Brain microvascular endothelial cell (primary cell): ENCODE data around the gene RPL27A.
"Not testable (repeated sequence)": the region's sequence is repeated elsewhere in the genome, so short reads cannot be mapped to it uniquely, and the experiment has no call there.

ENCODE experiments used
- DNase-seq: peaks from one replicate; pipeline ENCODE4 v3.0.0-alpha.2; 2020
- H3K27ac ChIP-seq: fragments of 250-450 bp; sonication (Bioruptor Pico); 2 replicates; pipeline ENCODE4 v1.5.1; 2020; ENCODE audit warnings: mild to moderate bottlenecking, moderate library complexity
- H3K27me3 ChIP-seq: fragments of 250-450 bp; sonication (Bioruptor Pico); replicated peaks from 2 replicates; pipeline ENCODE4 v1.5.1; 2020; ENCODE audit warnings: mild to moderate bottlenecking
- H3K36me3 ChIP-seq: fragments of 250-450 bp; sonication (Bioruptor Pico); replicated peaks from 2 replicates; pipeline ENCODE4 v1.5.1; 2020; ENCODE audit warnings: mild to moderate bottlenecking
- H3K4me3 ChIP-seq: 2 replicates; pipeline ENCODE4 v1.5.1; 2011; ENCODE audit warnings: low read depth, mild to moderate bottlenecking, control low read depth, low read length, moderate library complexity
- in situ Hi-C: cut with HindIII; loops from 2 replicates; pipeline ENCODE4 v1.10.0; 2017; ENCODE audit warnings: low sequenced_read_pairs, low pct_ligation_motif_present
- TF ChIP-seq, protein P1 (sequence below): IDR thresholded peaks from 2 replicates; pipeline ENCODE4 v1.5.1; 2011; ENCODE audit warnings: low read depth, mild to moderate bottlenecking, moderate library complexity, low read length, control low read depth, inconsistent platforms; ENCODE audit errors: missing control alignments

RPL27A gene

DNA sequence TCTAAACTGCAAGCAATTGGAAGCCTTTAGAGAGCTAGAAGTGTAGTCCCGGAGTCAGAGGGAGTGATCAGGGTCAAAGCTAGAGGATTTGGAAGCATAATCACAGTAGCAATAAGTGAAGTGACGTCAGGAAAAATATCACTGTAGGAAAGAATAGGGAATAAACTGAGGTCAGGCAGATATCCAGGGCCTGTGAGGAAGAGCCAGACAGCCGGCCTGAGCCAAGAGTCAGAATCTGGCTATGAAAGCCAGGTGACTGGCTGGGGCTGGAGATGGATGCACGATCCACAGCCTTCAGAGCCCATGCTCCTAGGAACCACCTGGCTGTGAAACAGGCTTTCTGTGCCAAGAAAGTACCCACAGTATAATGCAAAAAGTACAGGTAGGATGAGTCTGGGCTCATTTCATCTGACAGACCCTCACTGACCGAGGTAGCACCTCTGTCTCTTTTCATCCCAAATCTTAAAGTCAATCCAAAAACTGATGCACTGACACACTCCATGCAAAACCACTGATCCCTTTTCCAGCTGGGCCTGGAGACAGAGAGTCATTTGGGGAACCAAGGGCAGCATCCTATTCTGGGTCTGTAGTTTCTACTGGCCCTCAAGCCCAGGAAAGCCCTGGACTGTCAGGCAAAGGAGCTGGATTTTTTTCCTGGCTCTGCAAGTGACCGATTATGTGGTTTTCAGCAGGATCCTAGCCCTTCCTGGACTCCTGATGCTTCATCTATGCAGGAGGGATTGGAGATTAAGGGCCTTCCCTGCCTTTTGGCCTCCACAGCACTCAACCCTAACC, 21.4 kb upstream of the RPL27A start:
- in situ Hi-C loops: no loop called here
- H3K36me3 ChIP-seq: no peaks in the 10 kb centered on the region

DNA sequence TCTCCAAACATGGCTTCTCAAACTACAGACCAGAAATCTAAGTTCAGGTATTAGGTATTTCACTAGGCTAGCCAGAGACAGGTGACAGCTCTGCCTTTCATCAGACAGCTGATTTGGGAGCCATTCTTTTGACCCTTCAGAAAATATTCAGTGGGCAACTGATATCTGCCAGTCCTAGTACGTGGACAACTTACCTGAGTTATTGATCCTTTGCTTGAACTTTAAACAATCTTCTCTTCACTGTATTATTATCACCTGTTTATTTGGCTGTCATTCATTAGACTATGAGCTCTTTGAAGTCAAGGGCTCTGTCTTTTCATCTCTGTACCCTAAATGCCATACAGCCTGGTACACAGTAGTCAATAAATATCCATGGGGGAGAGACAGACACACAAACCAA, 17.4 kb upstream of the RPL27A start:
- no peak for DNase-seq
- Histone ChIP-seq H3K4me3 (no peak overlapping the region), H3K27ac (no peak overlapping the region), H3K27me3 (no peaks in the 10 kb centered on the region), H3K36me3 (no peaks in the 10 kb centered on the region)
- in situ Hi-C loops: no loop called here
- TF ChIP-seq, protein P1, sequence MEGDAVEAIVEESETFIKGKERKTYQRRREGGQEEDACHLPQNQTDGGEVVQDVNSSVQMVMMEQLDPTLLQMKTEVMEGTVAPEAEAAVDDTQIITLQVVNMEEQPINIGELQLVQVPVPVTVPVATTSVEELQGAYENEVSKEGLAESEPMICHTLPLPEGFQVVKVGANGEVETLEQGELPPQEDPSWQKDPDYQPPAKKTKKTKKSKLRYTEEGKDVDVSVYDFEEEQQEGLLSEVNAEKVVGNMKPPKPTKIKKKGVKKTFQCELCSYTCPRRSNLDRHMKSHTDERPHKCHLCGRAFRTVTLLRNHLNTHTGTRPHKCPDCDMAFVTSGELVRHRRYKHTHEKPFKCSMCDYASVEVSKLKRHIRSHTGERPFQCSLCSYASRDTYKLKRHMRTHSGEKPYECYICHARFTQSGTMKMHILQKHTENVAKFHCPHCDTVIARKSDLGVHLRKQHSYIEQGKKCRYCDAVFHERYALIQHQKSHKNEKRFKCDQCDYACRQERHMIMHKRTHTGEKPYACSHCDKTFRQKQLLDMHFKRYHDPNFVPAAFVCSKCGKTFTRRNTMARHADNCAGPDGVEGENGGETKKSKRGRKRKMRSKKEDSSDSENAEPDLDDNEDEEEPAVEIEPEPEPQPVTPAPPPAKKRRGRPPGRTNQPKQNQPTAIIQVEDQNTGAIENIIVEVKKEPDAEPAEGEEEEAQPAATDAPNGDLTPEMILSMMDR: no peak

More for the DNA sequence above, 21.4 kb upstream of the RPL27A start:
- Histone ChIP-seq H3K27ac (no peak overlapping the region), H3K4me3 (no peak overlapping the region), H3K27me3 (no peaks in the 10 kb centered on the region)
- TF ChIP-seq, protein P1: no peak
- DNase-seq: no peak

DNA sequence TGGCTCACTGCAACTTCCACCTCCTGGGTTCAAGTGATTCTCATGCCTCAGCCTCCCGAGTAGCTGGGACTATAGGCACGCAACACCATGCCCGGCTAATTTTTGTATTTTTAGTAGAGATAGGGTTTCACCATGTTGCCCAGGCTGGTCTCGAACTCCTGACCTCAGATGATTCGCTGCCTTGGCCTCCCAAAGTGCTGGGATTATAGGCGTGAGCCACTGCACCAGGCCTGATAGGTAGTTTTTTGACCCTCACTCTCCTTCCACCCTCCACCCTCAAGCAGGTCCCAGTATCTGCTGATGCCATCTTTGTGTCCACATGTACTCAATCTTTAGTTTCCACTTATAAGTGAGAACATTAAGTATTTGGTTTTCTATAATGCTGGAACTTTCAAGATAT, 12.5 kb upstream of the RPL27A start:
- in situ Hi-C loops, H3K36me3 ChIP-seq, H3K27me3 ChIP-seq, H3K4me3 ChIP-seq: not testable (repeated sequence)
- H3K27ac ChIP-seq: peak overlapping the region; percentile 82
- peak; percentile 28 for DNase-seq

DNA sequence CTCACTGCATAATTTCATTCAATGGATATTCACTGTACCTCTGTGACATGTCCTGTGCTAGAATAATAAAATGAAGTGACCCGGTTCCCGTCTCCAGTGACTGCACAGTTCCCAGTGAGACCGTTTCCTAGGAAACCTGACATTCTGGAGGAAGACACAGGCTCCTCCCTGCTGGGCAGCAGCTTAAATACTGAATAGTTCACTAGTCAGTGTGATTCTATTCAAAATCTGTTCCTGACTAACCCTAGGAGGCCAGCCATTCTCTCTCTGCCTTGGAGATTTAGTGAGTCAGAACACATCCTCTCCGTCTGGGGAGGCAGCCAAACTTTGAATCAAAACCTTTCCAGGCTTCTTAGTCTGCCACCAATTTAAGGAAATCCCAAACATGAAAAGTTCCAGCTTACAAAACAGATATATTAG, 11.4 kb upstream of the RPL27A start:
- TF ChIP-seq, protein P1: no peak
- in situ Hi-C loops: no loop called here
- Histone ChIP-seq H3K4me3 (no peak overlapping the region), H3K27ac (peak overlapping the region; percentile 82), H3K27me3 (no peaks in the 10 kb centered on the region), H3K36me3 (no peaks in the 10 kb centered on the region)
- peak; percentile 95 for DNase-seq

DNA sequence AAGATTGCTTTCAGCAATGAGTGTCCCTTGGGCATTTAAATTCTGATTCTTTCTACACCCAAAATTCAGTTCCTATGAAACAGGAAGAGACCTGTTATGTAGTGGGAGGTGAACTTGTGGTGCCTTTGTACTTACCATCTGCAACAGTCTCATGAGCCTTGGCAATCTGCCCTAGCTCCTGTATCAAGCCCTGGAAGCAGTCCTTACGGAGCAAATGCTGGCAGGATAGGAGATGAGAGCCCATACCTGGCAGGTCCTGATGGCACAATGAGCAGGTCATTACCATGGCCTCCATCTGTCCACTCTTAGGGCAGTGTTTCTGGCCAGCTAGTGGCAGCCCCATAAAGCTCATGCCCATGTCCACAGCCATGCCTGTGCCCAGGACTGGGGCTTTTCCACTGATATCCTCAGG, 10.9 kb upstream of the RPL27A start:
- no peaks in the 10 kb centered on the region for H3K36me3 ChIP-seq
- in situ Hi-C loops: no loop called here
- H3K27ac ChIP-seq: peak overlapping the region; percentile 82
- peak; percentile 80 for DNase-seq
- TF ChIP-seq, protein P1: no peak
- H3K4me3 ChIP-seq: no peak overlapping the region
- H3K27me3 ChIP-seq: no peaks in the 10 kb centered on the region

DNA sequence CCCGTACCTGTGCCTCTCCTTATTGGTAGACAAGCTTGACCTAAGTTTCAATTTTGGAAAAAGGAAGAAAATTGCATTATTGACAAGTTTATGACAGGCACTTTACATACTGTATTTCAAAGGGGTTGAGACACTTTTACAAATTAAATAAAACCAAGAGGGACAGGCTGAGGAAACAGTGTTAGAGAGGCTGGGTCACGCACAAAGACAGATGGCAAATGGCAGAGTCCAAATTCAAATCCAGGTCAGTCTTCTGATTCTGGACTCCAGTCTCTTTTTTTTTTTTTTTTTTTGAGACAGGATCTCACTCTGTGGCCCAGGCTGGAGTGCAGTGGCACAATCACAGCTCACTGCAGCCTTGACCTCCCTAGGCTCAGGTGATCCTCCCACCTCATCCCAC, 10.2 kb upstream of the RPL27A start:
- Histone ChIP-seq H3K27ac (peak overlapping the region; percentile 82), H3K27me3 (no peaks in the 10 kb centered on the region), H3K4me3 (no peak overlapping the region), H3K36me3 (no peaks in the 10 kb centered on the region)
- no peak for DNase-seq
- in situ Hi-C loops: no loop called here
- TF ChIP-seq, protein P1: no peak
